ENCODE measurements around the gene PPARG. TPM values are rescaled to one million over a fixed set of nuclear protein-coding genes. Genes with fewer than 3 reads are reported as not detected.
"Not testable (repeated sequence)": the region's sequence is repeated elsewhere in the genome, so short reads cannot be mapped to it uniquely, and the experiment has no call there.

PPARG gene
- total RNA-seq, 1 donor from 2014 or later = 2.5 TPM

GRCh38 chr3:12467746-12468145 is 178.9 kb downstream of the PPARG start:
- H3K27ac Mint-ChIP-seq = no peak overlapping the region
- no peak overlapping the region for H3K4me3 Mint-ChIP-seq
- H3K36me3 Mint-ChIP-seq (ENCODE audit: low read depth) = no peaks in the 10 kb centered on the region
- H3K27me3 Mint-ChIP-seq (ENCODE audit: insufficient read depth) = no peaks in the 10 kb centered on the region
- H3K4me1 Mint-ChIP-seq (ENCODE audit: low read depth) = peaks cover 11% of the 10 kb centered on the region
- intact Hi-C loops (cut with micrococcal nuclease) = no loop called here
- DNase-seq (ENCODE audit: low spot score) = no peak
- H3K9me3 Mint-ChIP-seq = no peaks in the 10 kb centered on the region

- no peaks in the 10 kb centered on the region for H3K36me3 Mint-ChIP-seq (ENCODE audit: low read depth)
- peaks cover 11% of the 10 kb centered on the region for H3K4me1 Mint-ChIP-seq (ENCODE audit: low read depth)
- DNase-seq (ENCODE audit: low spot score) = no peak
- no peak overlapping the region for H3K27ac Mint-ChIP-seq
- intact Hi-C loops (cut with micrococcal nuclease) = no loop called here
- H3K27me3 Mint-ChIP-seq (ENCODE audit: insufficient read depth) = no peaks in the 10 kb centered on the region
- no peaks in the 10 kb centered on the region for H3K9me3 Mint-ChIP-seq
- no peak overlapping the region for H3K4me3 Mint-ChIP-seq
Measured at GRCh38 chr3:12468276-12468675, 179.4 kb downstream of the PPARG start.

- H3K9me3 Mint-ChIP-seq = no peaks in the 10 kb centered on the region
- H3K27ac Mint-ChIP-seq = no peak overlapping the region
Measured at GRCh38 chr3:12468757-12469156, 179.9 kb downstream of the PPARG start.

GRCh38 chr3:12469222-12469621 is 180.4 kb downstream of the PPARG start:
- H3K4me3 Mint-ChIP-seq; H3K9me3 Mint-ChIP-seq; H3K27ac Mint-ChIP-seq; H3K36me3 Mint-ChIP-seq (ENCODE audit: low read depth); DNase-seq (ENCODE audit: low spot score); intact Hi-C loops (cut with micrococcal nuclease); H3K27me3 Mint-ChIP-seq (ENCODE audit: insufficient read depth): not testable (repeated sequence)
- H3K4me1 Mint-ChIP-seq (ENCODE audit: low read depth) = peaks cover 11% of the 10 kb centered on the region

More at GRCh38 chr3:12468757-12469156, 179.9 kb downstream of the PPARG start:
- peaks cover 11% of the 10 kb centered on the region for H3K4me1 Mint-ChIP-seq (ENCODE audit: low read depth)
- no peaks in the 10 kb centered on the region for H3K36me3 Mint-ChIP-seq (ENCODE audit: low read depth)
- intact Hi-C loops (cut with micrococcal nuclease) = no loop called here
- H3K27me3 Mint-ChIP-seq (ENCODE audit: insufficient read depth) = no peaks in the 10 kb centered on the region
- no peak for DNase-seq (ENCODE audit: low spot score)
- H3K4me3 Mint-ChIP-seq = no peak overlapping the region

GRCh38 chr3:12470111-12470510 is 181.2 kb downstream of the PPARG start:
- no peak overlapping the region for H3K27ac Mint-ChIP-seq
- no peaks in the 10 kb centered on the region for H3K9me3 Mint-ChIP-seq
- intact Hi-C loops (cut with micrococcal nuclease) = loop anchor here (5.0 kb wide), 1 partner anchor 178 kb away; no protein-coding TSS in a partner anchor
- H3K4me3 Mint-ChIP-seq = no peak overlapping the region
- DNase-seq (ENCODE audit: low spot score) = no peak
- H3K27me3 Mint-ChIP-seq (ENCODE audit: insufficient read depth) = no peaks in the 10 kb centered on the region
- peaks cover 11% of the 10 kb centered on the region for H3K4me1 Mint-ChIP-seq (ENCODE audit: low read depth)
- H3K36me3 Mint-ChIP-seq (ENCODE audit: low read depth) = no peaks in the 10 kb centered on the region

GRCh38 chr3:12470680-12471079 is 181.8 kb downstream of the PPARG start:
- Mint-ChIP-seq H3K4me3 (no peak overlapping the region), H3K36me3 (ENCODE audit: low read depth) (no peaks in the 10 kb centered on the region), H3K4me1 (ENCODE audit: low read depth) (peaks cover 11% of the 10 kb centered on the region), H3K27ac (no peak overlapping the region), H3K9me3 (no peaks in the 10 kb centered on the region), H3K27me3 (ENCODE audit: insufficient read depth) (no peaks in the 10 kb centered on the region)
- intact Hi-C loops (cut with micrococcal nuclease) = loop anchor here (1.0 to 5.0 kb wide), 2 partner anchors 75 to 178 kb away; no protein-coding TSS in a partner anchor
- DNase-seq (ENCODE audit: low spot score) = no peak

- Mint-ChIP-seq H3K4me1 (ENCODE audit: low read depth) (peaks cover 11% of the 10 kb centered on the region), H3K36me3 (ENCODE audit: low read depth) (no peaks in the 10 kb centered on the region), H3K9me3 (no peaks in the 10 kb centered on the region), H3K27me3 (ENCODE audit: insufficient read depth) (no peaks in the 10 kb centered on the region), H3K4me3 (no peak overlapping the region), H3K27ac (no peak overlapping the region)
- intact Hi-C loops (cut with micrococcal nuclease) = loop anchor here (1.0 to 5.0 kb wide), 2 partner anchors 76 to 179 kb away; no protein-coding TSS in a partner anchor
- DNase-seq (ENCODE audit: low spot score) = peak; percentile 14
Measured at GRCh38 chr3:12471241-12471640, 182.4 kb downstream of the PPARG start.

GRCh38 chr3:12472000-12472610 is 183.2 kb downstream of the PPARG start:
- Mint-ChIP-seq H3K4me1 (ENCODE audit: low read depth) (peaks cover 11% of the 10 kb centered on the region), H3K4me3 (no peak overlapping the region), H3K27me3 (ENCODE audit: insufficient read depth) (no peaks in the 10 kb centered on the region), H3K27ac (no peak overlapping the region), H3K9me3 (no peaks in the 10 kb centered on the region), H3K36me3 (ENCODE audit: low read depth) (no peaks in the 10 kb centered on the region)
- intact Hi-C loops (cut with micrococcal nuclease) = loop anchor here (1.0 to 5.0 kb wide), 2 partner anchors 77 to 180 kb away; no protein-coding TSS in a partner anchor
- no peak for DNase-seq (ENCODE audit: low spot score)

- H3K9me3 Mint-ChIP-seq = no peaks in the 10 kb centered on the region
- H3K4me3 Mint-ChIP-seq = no peak overlapping the region
- DNase-seq (ENCODE audit: low spot score) = no peak
- H3K4me1 Mint-ChIP-seq (ENCODE audit: low read depth) = peaks cover 11% of the 10 kb centered on the region
- no peak overlapping the region for H3K27ac Mint-ChIP-seq
- no peaks in the 10 kb centered on the region for H3K36me3 Mint-ChIP-seq (ENCODE audit: low read depth)
- intact Hi-C loops (cut with micrococcal nuclease) = loop anchor here (5.0 kb wide), 1 partner anchor 180 kb away; no protein-coding TSS in a partner anchor
- H3K27me3 Mint-ChIP-seq (ENCODE audit: insufficient read depth) = no peaks in the 10 kb centered on the region
Measured at GRCh38 chr3:12472796-12473195, 183.9 kb downstream of the PPARG start.

- Mint-ChIP-seq H3K9me3 (no peaks in the 10 kb centered on the region), H3K4me1 (ENCODE audit: low read depth) (peaks cover 11% of the 10 kb centered on the region), H3K27ac (no peak overlapping the region), H3K27me3 (ENCODE audit: insufficient read depth) (no peaks in the 10 kb centered on the region), H3K4me3 (no peak overlapping the region), H3K36me3 (ENCODE audit: low read depth) (no peaks in the 10 kb centered on the region)
- DNase-seq (ENCODE audit: low spot score) = no peak
- intact Hi-C loops (cut with micrococcal nuclease) = loop anchor here (5.0 kb wide), 1 partner anchor 181 kb away; no protein-coding TSS in a partner anchor
Measured at GRCh38 chr3:12473511-12473910, 184.6 kb downstream of the PPARG start.

- no peaks in the 10 kb centered on the region for H3K9me3 Mint-ChIP-seq
- no peaks in the 10 kb centered on the region for H3K27me3 Mint-ChIP-seq (ENCODE audit: insufficient read depth)
- H3K36me3 Mint-ChIP-seq (ENCODE audit: low read depth) = no peaks in the 10 kb centered on the region
- intact Hi-C loops (cut with micrococcal nuclease) = no loop called here
- no peak overlapping the region for H3K27ac Mint-ChIP-seq
- H3K4me3 Mint-ChIP-seq = no peak overlapping the region
- DNase-seq (ENCODE audit: low spot score) = no peak
- H3K4me1 Mint-ChIP-seq (ENCODE audit: low read depth) = peaks cover 3% of the 10 kb centered on the region
Measured at GRCh38 chr3:12476238-12476897, 187.5 kb downstream of the PPARG start.

- Mint-ChIP-seq H3K9me3 (no peaks in the 10 kb centered on the region), H3K36me3 (ENCODE audit: low read depth) (no peaks in the 10 kb centered on the region), H3K27me3 (ENCODE audit: insufficient read depth) (no peaks in the 10 kb centered on the region), H3K27ac (no peak overlapping the region), H3K4me1 (ENCODE audit: low read depth) (no peaks in the 10 kb centered on the region), H3K4me3 (no peak overlapping the region)
- intact Hi-C loops (cut with micrococcal nuclease) = no loop called here
- no peak for DNase-seq (ENCODE audit: low spot score)
Measured at GRCh38 chr3:12477256-12477655, 188.4 kb downstream of the PPARG start.

- Mint-ChIP-seq H3K9me3 (no peaks in the 10 kb centered on the region), H3K4me3 (no peak overlapping the region), H3K27ac (no peak overlapping the region), H3K4me1 (ENCODE audit: low read depth) (peaks cover 6% of the 10 kb centered on the region), H3K27me3 (ENCODE audit: insufficient read depth) (no peaks in the 10 kb centered on the region), H3K36me3 (ENCODE audit: low read depth) (no peaks in the 10 kb centered on the region)
- no peak for DNase-seq (ENCODE audit: low spot score)
- intact Hi-C loops (cut with micrococcal nuclease) = no loop called here
Measured at GRCh38 chr3:12478326-12478725, 189.5 kb downstream of the PPARG start.

Data from activated T-helper 1 cell treated with anti-CD3 and anti-CD28 coated beads, Interleukin-12 subunit alpha, Interleukin-12 subunit beta, Interleukin-2, Interleukin-4 antibody, amounts not matched to agents 30 ng/mL and 10 ng/mL and 1 ng/mL, durations not matched to agents 14 hours and 24 hours and 36 hours (primary cell).